Stimulated activated CD8-positive, alpha-beta memory T cell treated with anti-CD3 and anti-CD28 coated beads, Interleukin-2, amount 100 ng/mL, for 48 hours (primary cell): ENCODE data around the gene SFI1.
"Not testable (repeated sequence)": the region's sequence is repeated elsewhere in the genome, so short reads cannot be mapped to it uniquely, and the experiment has no call there.

Experiments
- DNase-seq, 2 donors: peaks; one replicate each; pipeline ENCODE4 v3.0.0-alpha.2; 2020; ENCODE audit warnings: low read depth in 2 of 2

Gene SFI1

DNA sequence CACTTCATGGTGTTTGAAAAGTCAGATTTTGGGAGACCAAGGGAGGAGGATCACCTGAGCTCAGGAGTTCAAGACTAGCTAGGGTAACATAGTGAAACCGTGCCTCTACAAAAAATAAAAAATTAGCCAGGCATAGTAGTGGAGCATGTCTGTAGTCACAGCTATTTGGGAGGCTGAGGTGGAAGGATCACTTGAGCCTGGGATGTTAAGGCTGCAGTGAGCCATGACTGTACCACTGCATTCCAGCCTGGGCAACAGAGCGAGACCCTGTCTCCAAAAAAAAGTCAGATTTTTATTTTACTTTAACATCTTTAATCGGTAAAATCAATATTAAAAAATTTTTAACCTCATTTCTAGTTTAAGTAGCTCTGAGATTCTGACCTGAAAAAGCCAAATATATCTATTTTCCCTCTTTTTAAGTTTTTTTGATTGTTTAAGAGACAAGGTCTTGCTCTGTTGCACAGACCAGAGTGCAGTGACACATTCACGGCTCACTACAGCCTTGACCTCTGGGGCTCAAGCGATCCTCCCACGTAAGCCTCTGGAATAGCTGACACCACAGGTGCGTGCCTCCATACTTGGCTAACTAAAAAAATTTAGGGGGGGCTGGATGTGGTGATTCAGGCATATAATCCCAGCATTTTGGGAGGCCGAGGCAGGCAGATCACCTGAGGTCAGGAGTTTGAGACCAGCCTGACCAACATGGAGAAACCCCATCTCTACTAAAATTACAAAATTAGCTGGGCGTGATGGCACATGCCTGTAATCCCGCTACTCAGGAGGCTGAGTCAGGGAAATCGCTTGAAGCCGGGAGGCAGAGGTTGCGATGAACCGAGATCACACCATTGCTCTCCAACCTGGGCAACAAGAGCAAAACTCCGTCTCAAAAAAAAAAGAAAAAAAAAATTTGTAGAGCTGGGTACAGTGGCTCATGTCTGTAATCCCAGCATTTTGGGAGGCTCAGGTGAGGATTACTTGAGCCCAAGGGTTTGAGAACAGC, 48.4 kb downstream of the SFI1 start:
- no peak for DNase-seq

DNA sequence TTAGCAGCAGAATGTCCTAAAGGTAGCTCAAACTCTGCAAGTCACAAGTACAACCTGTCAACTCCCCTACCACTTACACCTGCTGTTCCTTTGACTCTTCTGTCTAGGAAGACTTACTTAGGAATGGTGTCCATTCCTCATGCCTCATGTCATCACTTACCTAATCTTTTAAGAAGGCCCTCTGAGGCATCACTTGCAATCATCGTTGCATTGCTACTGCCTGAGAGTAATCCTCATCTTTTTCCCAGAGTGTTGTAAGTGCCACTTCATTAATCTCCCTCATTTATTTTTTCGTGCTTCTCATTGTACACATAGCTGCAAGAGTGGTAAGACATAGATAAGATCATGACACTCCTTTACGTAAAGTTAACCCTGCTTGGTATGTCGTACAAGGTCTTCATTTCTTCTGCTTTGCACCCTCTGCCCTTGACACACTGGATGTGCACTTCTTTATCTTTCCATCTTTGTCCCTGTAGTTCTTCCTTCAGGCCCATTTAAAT, 54.6 kb downstream of the SFI1 start:
- no peak for DNase-seq

DNA sequence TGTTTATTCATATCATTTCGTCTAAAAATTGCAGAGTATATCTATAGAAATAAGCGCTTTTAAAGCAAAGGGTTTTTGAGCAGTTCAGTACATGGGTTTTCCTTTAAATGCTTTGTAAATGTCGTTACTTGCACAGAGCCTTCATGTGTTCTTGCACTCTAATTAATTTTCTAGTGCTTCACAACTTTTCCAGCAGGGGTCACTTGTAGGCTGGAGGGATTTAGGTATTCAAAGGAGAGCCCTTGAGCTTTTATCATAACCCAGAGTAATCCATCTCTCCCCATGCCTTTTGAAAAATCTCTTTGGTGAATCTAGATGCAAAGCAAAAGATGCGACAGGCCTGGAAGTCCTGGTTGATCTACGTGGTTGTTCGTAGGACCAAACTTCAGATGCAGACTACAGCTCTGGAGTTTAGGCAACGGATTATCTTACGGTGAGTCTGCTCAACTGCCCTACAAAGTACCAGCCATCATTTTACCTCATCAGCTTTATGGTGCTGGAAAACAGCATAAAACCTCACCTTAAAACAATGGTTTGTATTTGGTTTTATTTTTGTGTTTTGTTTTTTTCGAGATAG, 60.4 kb downstream of the SFI1 start:
- no peak for DNase-seq

DNA sequence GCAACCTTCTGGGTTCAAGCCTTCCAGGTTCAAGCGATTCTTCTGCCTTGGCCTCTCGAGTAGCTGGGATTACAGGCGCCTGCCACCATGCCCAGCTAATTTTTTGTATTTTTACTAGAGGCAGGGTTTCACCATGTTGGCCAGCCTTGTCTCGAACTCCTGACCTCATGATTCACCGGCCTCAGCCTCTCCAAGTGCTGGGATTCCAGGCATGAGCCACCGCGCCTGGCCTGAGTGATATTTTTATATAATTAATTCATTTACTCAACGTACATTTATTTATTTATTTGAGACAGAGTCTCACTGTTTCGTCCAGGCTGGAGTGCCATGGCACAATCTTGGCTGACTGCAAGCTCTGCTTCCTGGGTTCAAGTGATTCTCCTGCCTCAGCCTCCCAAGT, 62.2 kb downstream of the SFI1 start:
- DNase-seq = not testable (repeated sequence)

DNA sequence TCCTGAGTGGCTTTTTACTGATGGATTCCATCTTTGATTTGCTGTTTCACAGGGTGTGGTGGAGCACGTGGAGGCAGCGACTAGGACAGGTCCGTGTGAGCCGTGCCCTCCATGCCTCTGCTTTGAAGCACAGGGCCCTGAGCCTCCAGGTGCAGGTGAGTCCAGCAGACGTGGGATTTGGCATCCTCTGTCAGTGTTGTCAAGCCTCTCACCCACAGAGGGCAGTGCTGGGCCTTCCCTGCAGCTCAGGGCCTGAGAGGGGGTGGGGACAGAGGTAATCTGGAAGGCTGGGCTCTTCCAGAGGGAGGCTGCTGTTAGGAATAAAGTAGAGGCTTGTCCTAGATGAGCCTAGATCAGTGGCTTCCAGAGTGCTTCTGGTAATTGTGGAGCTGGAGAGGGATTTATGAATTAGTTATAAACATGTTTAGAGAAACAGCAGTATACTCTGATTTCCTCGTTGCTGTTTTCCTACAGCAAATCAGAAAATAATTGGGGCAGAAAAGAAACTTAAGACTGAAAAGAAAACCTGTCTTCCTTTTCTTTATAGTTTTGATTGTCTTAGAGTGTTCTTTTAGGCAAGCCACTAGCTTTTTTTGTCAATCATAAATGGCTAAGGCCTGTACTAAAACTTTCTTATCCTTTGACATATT, 65.0 kb downstream of the SFI1 start:
- peak; percentile 26 to 35 for DNase-seq

DNA sequence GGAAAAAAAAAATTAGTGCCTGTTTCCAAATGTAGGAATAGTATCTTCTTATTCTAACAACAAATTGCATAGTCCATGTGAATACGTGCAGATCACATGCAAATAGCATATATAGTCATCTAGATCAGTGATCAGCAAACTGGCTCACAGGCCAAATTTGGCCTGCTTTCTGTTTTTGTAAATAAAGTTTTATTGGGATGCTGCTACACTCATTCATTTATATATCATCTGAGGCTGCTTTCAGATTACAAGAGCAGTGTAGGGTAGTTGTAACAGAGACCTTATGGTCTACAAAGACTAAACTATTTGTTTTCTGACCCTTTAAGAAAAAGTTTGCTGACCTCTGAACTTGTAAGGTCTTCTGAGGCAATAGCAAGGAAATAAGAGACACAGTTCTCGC, 65.6 kb downstream of the SFI1 start:
- no peak for DNase-seq

DNA sequence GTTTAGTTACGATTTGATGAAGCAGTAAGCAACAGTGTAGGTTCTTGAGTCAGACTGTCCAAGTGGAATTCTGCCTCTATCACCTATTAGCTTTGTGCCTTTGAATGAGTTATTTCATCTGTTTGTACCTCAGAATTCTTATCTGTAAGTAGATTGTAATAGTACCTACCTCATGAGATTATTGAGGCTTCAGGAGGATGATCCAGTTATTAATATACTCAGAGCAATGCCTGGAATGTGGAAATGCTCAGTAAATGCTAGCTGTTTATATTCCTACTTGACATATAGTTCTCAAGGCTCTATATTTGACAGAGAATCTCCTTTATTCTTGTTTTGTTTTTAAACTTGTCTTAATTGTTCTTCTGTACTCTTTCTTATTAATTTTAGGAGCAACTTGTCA, 70.1 kb downstream of the SFI1 start:
- no peak for DNase-seq

DNA sequence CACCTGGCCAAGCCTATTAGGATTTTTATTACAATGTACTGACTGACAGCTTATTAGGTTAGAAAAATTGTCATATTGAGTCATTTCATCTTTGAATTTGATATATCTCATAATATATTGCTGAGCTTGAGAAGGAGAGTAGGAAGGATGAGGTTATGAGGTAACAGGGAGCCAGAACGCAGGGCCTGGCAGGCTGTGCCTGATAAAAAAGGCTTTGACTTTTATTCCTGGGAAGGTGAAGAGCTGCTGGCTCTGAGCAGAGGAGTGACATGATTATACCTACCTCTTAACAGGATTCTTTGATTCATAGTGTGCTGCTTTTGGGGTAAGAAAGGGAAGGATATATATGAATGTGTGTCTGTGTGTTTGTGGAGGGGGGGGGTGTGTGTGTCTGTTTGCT, 70.9 kb downstream of the SFI1 start:
- DNase-seq = no peak

DNA sequence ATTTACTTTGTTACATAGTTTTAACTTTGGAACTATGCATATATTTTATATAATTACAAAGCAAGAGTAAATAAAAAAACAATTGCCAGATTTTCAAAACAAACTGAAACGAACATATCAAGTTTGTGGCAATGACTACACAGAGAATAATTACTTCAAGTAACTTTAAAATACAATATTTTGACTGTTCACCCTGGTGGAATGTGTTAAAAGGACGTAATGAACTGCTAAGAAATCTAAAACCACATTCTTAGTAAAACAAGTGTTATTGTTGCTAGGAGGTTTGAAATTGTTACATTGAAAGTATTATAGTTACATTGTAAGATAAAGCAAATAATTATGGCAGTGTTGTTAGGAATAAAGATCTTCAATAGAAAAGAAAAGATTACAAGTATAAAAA, 71.4 kb downstream of the SFI1 start:
- no peak for DNase-seq

DNA sequence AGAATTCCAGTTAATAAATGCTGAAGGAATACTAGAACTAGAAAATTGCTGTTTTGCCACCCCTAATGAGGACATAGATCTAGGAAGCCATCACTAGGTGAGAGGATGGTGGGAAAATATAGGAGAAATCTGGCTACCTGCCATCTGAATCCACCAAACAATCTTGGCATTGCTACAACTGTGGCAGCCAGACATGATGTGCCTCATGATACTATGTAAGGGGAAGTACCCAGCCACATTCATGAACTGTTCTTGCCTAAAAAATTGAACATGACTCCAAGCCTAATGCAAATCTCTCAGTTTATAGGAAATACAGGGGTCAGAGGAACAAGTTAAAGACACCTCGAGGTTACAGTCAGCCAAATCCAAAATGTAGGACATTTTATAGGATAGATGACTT, 72.8 kb downstream of the SFI1 start:
- DNase-seq = no peak

DNA sequence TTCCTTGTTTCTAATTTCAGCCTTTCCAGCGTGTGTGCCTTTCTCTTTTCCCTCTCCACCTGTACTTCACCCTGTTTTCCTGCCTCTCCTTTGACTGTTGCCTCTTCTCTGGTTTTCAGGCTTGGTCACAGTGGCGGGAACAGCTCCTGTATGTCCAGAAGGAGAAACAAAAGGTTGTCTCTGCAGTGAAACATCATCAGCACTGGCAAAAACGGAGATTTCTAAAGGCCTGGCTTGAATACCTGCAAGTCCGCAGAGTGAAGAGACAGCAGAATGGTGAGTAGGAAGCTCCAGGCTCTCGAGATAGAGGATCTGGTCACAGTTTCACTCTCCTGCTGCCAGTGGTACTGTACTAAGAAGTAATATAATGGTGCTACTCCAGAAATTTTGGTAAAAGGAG, 76.6 kb downstream of the SFI1 start:
- DNase-seq = no peak

DNA sequence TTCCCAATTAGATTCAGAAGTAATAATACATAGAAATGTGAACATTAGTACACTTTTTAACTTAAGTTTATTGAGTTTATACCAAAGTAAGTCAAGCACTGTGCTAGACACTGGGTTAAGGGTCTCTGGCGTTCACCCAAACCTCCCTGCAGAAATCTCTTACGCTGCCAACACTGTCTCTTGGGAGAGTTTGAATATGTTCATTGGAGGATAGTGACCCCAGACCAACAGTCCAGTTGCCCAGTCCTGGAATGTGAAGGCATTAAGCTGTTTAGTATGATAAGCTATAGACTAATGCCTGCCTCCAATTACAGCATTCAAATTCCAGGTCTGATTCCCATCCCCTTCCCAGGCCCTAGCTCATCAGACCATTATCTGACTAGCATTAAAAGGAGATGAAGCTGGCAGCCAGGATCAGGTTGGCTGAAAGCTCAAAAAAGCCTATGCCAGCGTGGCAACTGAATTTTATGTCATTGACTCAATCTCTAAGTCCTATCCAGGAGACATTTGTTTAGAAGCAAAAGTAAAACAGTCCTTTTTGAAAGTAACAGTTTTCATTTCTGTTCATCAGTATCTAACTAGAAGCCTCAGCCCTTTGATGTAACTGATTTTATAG, 77.8 kb downstream of the SFI1 start:
- DNase-seq = no peak

DNA sequence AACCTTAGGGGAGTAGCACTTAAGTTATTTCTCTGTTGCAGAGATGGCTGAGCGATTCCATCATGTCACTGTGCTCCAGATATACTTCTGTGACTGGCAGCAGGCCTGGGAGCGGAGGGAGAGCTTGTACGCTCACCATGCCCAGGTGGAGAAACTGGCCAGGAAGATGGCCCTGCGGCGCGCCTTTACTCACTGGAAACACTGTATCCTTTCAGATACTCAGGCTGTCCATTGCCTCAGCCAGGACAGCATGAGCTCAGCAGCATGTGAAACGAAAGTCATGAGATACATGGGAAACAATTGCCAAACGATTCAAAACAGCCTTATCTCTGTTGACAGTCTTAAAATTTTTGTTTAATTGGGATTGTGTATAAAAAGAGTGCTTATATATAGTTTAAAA, 78.9 kb downstream of the SFI1 start:
- no peak for DNase-seq

DNA sequence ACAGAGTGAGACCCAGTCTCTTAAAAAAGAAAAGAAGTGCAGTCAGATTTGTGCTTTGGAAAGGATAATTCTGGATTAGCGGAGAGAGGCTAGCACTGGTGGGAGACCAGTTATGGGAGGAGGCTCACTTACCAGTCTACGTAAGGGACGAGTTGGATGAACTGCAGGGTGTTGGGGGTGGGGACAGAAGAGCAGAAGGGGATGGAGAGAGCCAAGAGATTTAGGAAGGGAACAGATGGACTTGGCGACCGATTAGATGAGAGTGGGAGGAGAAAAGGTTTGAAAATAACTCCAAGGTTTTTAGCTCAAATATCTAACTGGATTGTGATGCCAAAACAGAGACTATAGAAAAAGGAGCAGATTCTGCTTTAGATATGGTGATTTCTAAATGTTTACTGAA, 81.4 kb downstream of the SFI1 start:
- no peak for DNase-seq

DNA sequence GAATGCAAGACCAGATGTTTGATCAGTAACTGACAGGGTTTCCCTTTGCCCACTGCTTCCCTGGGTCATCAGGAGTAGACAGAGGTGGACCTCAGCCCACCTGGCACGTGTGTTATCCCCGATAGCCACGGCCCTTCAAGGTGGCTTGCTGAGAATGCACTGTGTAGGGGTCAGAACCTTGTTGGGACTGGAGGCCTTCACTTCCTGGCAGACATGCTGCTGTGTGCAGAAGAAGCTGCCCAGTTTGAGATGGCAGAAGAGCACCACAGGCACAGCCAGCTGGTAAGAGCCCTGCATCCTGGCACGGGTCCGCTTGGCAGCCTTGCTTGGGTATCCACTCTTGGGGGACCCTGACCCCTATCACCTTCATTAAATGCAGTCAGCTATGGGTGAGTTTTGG, 81.8 kb downstream of the SFI1 start:
- DNase-seq = no peak

DNA sequence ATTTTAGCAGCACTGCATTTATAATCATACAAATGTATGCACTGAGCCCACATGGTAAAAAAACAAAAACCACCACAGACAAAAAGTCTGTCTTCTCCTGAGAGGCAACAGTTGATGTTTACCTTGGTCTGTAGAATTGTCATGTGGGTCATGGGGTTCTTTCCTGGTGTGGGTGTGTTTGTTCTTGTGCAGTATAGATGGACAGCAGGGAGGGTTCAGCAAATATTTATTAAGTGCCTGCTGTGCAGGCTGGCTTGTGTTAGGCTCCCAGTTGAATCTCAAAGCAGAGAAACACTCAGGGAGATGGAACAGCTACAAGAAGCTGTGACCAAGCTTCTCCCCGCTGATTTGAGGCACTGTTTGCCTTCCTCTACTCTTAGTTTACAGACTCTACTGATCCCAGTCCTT, 83.5 kb downstream of the SFI1 start:
- no peak for DNase-seq

DNA sequence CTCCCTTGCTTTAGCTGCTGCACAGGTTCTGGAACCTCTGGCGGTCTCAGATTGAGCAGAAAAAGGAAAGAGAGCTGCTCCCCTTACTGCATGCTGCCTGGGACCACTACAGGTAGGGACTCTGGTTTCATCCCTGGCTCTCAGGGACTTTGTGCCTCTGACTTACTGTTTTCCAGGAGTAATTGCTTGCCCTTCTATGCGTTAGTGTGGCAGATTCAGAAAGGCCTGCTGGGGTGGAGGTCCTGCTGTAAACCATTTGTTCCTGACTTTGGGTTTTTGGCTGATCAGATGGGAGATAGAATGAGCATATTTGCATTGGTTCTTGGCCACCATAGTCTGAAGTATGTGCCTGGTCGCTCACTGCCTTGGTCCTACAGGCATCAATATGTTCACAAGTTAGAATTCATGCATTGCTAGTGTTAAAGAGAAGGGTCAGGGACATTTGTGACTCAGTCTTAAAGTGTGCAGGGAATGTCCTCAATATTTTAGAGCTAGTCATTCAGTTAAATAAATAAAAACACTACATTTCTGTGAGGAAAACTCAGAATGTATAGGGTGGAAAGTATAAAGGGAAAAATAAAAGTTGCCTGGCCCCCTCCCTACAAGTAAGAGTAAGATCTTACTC, 87.6 kb downstream of the SFI1 start:
- no peak for DNase-seq

DNA sequence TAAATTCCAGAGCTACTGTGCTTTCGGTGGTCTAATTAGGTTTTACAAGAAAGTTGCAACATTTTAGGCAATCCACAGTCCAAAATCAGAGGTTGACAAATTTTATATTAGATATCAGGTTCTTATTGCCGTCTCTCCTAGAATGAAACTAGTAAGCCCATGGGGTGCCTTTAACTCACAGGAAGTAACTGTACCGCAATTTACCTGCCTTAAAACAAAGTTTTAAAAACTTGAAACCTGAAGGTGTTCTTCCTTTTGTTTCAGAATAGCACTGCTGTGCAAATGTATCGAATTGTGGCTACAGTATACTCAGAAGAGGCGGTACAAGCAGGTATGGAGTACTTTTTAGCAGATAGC, 88.4 kb downstream of the SFI1 start:
- DNase-seq = no peak

DNA sequence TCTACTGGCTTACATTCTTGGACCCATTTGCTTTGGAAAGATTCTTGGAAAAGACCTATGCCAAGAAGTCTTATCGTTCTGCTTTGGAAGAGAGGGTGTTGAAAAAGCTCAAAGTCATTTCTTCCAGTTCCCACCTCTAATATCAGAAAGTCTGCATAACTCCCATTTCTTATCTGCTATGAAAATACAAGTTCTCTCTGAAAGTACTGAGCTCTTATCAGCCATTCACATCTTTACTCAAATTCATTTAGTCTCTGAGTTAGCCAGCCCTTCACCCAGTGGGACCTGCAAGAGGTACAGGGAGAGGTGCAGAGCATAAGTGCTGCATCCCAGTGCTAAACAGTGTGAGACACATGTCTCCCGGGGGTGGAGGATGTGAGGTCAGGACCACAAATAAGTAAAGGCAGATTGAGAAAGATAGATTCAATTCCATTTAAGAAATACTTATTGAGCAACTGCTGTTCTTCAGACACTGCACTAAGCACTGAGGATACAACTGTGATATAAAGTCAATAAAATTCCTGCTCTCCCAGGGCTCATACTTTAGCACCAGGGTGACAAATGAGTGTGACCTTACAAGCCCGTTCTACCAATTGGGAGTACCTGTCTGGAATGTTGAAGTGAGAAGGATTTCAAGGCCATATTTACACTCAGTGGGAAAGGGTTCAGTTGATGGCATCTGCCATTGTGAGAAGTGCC, 89.0 kb downstream of the SFI1 start:
- no peak for DNase-seq

DNA sequence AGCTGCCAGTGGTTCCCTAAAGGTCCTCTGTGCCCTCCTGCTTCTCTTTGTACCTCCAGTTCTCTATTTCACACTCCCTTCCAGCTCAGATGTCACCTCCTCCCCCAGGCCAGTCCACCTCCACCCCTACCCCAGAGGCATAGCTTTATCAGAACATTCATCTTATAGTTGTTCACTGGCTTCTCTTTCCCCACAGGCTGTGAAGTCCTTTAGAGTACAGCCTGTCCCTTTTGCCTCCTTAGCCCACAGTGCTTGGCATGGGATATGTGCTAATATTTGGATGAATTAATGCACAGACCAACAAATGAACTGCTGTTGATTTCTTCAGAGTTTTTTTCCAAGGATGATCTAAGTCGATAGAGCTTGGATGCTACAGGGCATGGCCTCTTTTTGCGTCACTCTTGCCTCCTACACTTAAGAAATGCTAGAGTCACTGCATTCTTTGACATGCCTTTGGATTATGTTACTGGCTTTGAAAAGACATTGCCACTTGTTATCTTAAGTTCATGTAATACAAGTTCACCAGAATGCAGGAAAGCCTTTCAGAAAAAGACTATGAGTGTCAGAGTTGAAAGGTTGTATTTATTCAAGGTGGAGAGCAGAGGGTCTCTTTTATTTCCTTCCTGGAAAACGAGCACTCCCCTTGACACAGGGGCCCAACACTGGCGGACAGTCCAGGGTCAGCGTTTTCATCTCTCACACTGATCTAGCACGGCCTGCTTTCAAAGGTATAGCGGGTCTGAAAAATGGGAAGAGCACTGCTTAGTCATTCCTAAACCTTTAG, 90.0 kb downstream of the SFI1 start:
- DNase-seq = no peak
